Endothelial cell of umbilical vein (primary cell): ENCODE data around the gene NSMCE1. TPM values are rescaled to one million over a fixed set of nuclear protein-coding genes. Genes with fewer than 3 reads are reported as not detected.

Experiments
- BruUV-seq: library from RNA; stranded (reverse); fragments of 400-500 nt; replicated peaks from 2 replicates; lab custom pipeline; 2021; lab: Mats Ljungman, UMichigan
- CTCF ChIA-PET: fragments of 300-600, 350-600 bp; sonication (Branson Sonifier 250); formaldehyde crosslinking; loops from one replicate; lab custom pipeline; 2021; ENCODE audit warnings: antibody characterized with exemption, inconsistent platforms; lab: Charles Lee
- POLR2A ChIA-PET: fragments of 300-600, 350-600 bp; sonication (Branson Sonifier 250); formaldehyde crosslinking; loops from one replicate; lab custom pipeline; 2021; ENCODE audit warnings: antibody characterized with exemption, inconsistent platforms; lab: Charles Lee
- DNase-seq: peaks from one replicate; pipeline ENCODE4 v3.0.0-alpha.2; 2011; ENCODE audit warnings: low read depth, low spot score
- FAIRE-seq: peaks from 2 replicates; lab custom pipeline; 2011; peaks lifted over from hg19 to GRCh38; lab: Jason Lieb, UNC
- H2AFZ ChIP-seq: 2 replicates; pipeline ENCODE4 v1.6.0; 2012; ENCODE audit warnings: low read depth, low read length, control low read depth, inconsistent platforms
- H3K27ac ChIP-seq: 2 replicates; pipeline ENCODE4 v1.5.1; 2011; ENCODE audit warnings: low read depth, mild to moderate bottlenecking, control low read depth, low read length, moderate library complexity; ENCODE audit not compliant: insufficient read depth
- H3K27me3 ChIP-seq, 2 experiments: 2 replicates each; pipeline versions ENCODE4 v1.6.0 to v1.6.1; 2011; ENCODE audit warnings: low read length in 2 of 2, mixed read lengths in 1 of 2; ENCODE audit not compliant: control insufficient read depth in 2 of 2, insufficient read depth in 2 of 2
- H3K36me3 ChIP-seq, 2 experiments: 2 replicates in 1 of 2; 3 replicates in 1 of 2; pipeline ENCODE4 v1.5.1; 2011; ENCODE audit warnings: low read length in 2 of 2, mild to moderate bottlenecking in 1 of 2, moderate library complexity in 1 of 2; ENCODE audit not compliant: control insufficient read depth in 2 of 2, insufficient read depth in 2 of 2; ENCODE audit errors: extremely low read depth in 1 of 2
- H3K4me1 ChIP-seq: 3 replicates; pipeline ENCODE4 v1.5.1; 2011; ENCODE audit warnings: mild to moderate bottlenecking, low read length; ENCODE audit not compliant: control insufficient read depth, insufficient read depth; ENCODE audit errors: extremely low read depth
- H3K4me2 ChIP-seq: 2 replicates; pipeline ENCODE4 v1.6.1; 2011; ENCODE audit warnings: low read length, control low read depth, mixed read lengths; ENCODE audit not compliant: insufficient read depth
- H3K4me3 ChIP-seq, 3 experiments: fragments of 200-600 bp in 1 of 3; sonication (generic), shearing (Covaris generic) in 1 of 3; replicated peaks in 1 of 3; 2 replicates each; pipeline ENCODE4 v1.5.1; 2011 to 2016; ENCODE audit warnings: control low read depth in 3 of 3, low read length in 3 of 3, mild to moderate bottlenecking in 2 of 3, inconsistent platforms in 1 of 3, low read depth in 1 of 3, moderate library complexity in 1 of 3; ENCODE audit not compliant: insufficient read depth in 1 of 3
- H3K79me2 ChIP-seq: 2 replicates; pipeline ENCODE4 v1.6.0; 2012; ENCODE audit warnings: low read length, inconsistent platforms; ENCODE audit not compliant: control insufficient read depth, insufficient read depth
- H3K9ac ChIP-seq: replicated peaks from 2 replicates; pipeline ENCODE3; 2011; ENCODE audit warnings: low read length, control low read depth; ENCODE audit not compliant: insufficient read depth; ENCODE audit errors: extremely low read depth
- H3K9me1 ChIP-seq: replicated peaks from 3 replicates; pipeline ENCODE4 v1.6.0; 2011; ENCODE audit warnings: mild to moderate bottlenecking, low read length; ENCODE audit not compliant: control insufficient read depth, insufficient read depth; ENCODE audit errors: extremely low read depth
- H3K9me3 ChIP-seq: replicated peaks from 2 replicates; pipeline ENCODE4 v1.5.1; 2012; ENCODE audit warnings: low read length, inconsistent platforms; ENCODE audit not compliant: control insufficient read depth, insufficient read depth
- H4K20me1 ChIP-seq: replicated peaks from 2 replicates; pipeline ENCODE3; 2011; ENCODE audit warnings: mild to moderate bottlenecking, low read length; ENCODE audit not compliant: control insufficient read depth, insufficient read depth; ENCODE audit errors: extremely low read depth
- CTCF ChIP-seq, 2 donors: IDR thresholded peaks; 1 replicate in 1 of 2; 2 replicates in 1 of 2; pipeline ENCODE4 v1.5.1; 2011; ENCODE audit warnings: low read length in 2 of 2, mild to moderate bottlenecking in 2 of 2, moderate library complexity in 2 of 2, control low read depth in 1 of 2, inconsistent platforms in 1 of 2, low read depth in 1 of 2; ENCODE audit not compliant: insufficient read depth in 1 of 2; ENCODE audit errors: extremely low read depth in 1 of 2
- EZH2 ChIP-seq: IDR thresholded peaks from 2 replicates; pipeline ENCODE4 v1.6.1; 2012; ENCODE audit warnings: borderline replicate concordance, low read depth, mild to moderate bottlenecking, moderate library complexity, low read length, inconsistent platforms; ENCODE audit not compliant: severe bottlenecking
- FOS ChIP-seq: IDR thresholded peaks from 2 replicates; pipeline ENCODE4 v1.6.1; 2011; ENCODE audit warnings: mild to moderate bottlenecking, low read length, moderate library complexity, borderline replicate concordance; ENCODE audit not compliant: insufficient read depth
- GATA2 ChIP-seq: IDR thresholded peaks from 2 replicates; pipeline ENCODE4 v1.7.0; 2011; ENCODE audit warnings: low read depth, mild to moderate bottlenecking, moderate library complexity, mixed read lengths, low read length; ENCODE audit not compliant: insufficient read length, insufficient read depth
- JUN ChIP-seq: IDR thresholded peaks from 2 replicates; pipeline ENCODE4 v1.6.1; 2011; ENCODE audit warnings: borderline replicate concordance, low read depth; ENCODE audit not compliant: insufficient read length, insufficient read depth
- MAX ChIP-seq: IDR thresholded peaks from 2 replicates; pipeline ENCODE4 v1.6.1; 2011; ENCODE audit not compliant: insufficient read depth, insufficient read length
- MYC ChIP-seq: IDR thresholded peaks from one replicate; pipeline ENCODE4 v1.6.1; 2011; ENCODE audit warnings: mild to moderate bottlenecking, low read depth, low read length
- POLR2A ChIP-seq: IDR thresholded peaks from 2 replicates; pipeline ENCODE4 v1.6.1; 2012; ENCODE audit warnings: low read depth, mild to moderate bottlenecking, control low read depth, low read length
- POLR2AphosphoS5 ChIP-seq: IDR thresholded peaks from 2 replicates; pipeline ENCODE4 v1.6.1; 2012; ENCODE audit warnings: low read depth, mild to moderate bottlenecking, control low read depth, low read length, moderate library complexity; ENCODE audit not compliant: insufficient read depth
- dilution Hi-C: fragments of 300-500 bp; cut with MboI; formaldehyde crosslinking; loops from one replicate; pipeline ENCODE4 v1.15.0; 2019; ENCODE audit warnings: low sequenced_read_pairs; ENCODE audit not compliant: extremely low pct_ligation_motif_present
- intact Hi-C: fragments of 100-400 bp; cut with micrococcal nuclease; formaldehyde crosslinking; loops from one replicate; pipeline ENCODE4 v1.10.0; 2022
- polyA plus RNA-seq, 4 experiments: library from polyadenylated mRNA; depleted of rRNA in 3 of 4; stranded (reverse) in 3 of 4; unstranded in 1 of 4; fragments of >200 nt; gene quantifications; 2 replicates each; pipeline versions ENCODE4 v1.2.1 to v1.2.3, GENCODE V29; 2011 to 2012; ENCODE audit warnings: missing spikeins in 1 of 4
- total RNA-seq: library from RNA; stranded (reverse); gene quantifications from 2 replicates; pipeline ENCODE4 v1.2.3, GENCODE V29; 2021

NSMCE1 gene
- total and polyA plus RNA-seq, 2 donors (not counting 3 experiments of a cell fraction or from before 2014, with no cell fraction given) = 23.8 to 42.0 TPM

DNA sequence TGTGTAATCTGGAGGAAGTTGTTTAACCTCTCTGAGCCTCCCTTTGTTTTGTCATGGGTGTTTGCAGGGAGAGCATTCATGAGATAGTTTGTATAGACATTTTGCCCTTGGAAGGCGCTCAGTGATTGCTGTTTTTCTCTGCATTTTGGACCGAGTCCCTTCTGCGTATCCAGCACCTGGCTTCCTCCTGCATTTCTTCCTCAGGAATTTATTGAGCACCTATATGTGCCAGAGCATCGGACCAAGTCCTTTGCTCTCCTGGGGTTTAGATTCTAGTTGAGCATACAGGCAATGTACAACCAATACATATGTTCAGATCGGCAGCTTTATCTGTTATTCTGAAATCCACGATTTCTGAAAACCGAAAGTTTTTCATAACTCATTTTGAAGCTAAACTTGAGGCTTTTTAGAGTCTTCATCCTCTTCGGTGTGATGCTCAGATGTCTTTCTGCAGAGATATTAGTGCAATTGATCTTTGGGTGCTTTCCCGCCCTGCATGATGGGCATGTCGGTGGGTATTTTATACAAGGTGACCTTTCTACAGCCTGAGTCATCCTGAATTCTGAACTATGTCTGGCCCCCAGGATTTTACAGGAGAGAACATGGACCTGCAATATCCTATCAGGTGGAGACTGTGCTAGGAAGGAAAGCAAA is 49.3 kb upstream of the NSMCE1 start:
- FAIRE-seq = peak; percentile 61
- DNase-seq = no peak
- POLR2A ChIA-PET = no interaction called here

More for the DNA sequence above, 49.3 kb upstream of the NSMCE1 start:
- peaks cover 42% of the 10 kb centered on the region for H3K4me1 ChIP-seq
- no peak overlapping the region for H3K9ac ChIP-seq
- H4K20me1 ChIP-seq = no peaks in the 10 kb centered on the region
- no peak overlapping the region for H2AFZ ChIP-seq
- peaks cover 5 to 6% of the 10 kb centered on the region in 2 experiments for H3K36me3 ChIP-seq
- BruUV-seq = no TSS peak
- no peaks in the 10 kb centered on the region for H3K9me3 ChIP-seq
- H3K4me3 ChIP-seq = no peak overlapping the region
- TF ChIP-seq CTCF (IDR thresholded peaks at IDR 0.05; ENCODE audit: extremely low read depth in 1 of 2, insufficient read depth in 1 of 2, low read depth in 1 of 2, low read length in 2 of 2) (no peak), EZH2 (no peak), JUN (no peak), POLR2AphosphoS5 (no peak), POLR2A (no peak), GATA2 (no peak), MAX (no peak), FOS (no peak), MYC (no peak)
- H3K27ac ChIP-seq = no peak overlapping the region
- H3K4me2 ChIP-seq = peak overlapping the region; percentile 37
- no peaks in the 10 kb centered on the region for H3K9me1 ChIP-seq
- intact Hi-C loops = loop anchor here (1.0 kb wide), 1 partner anchor 9 kb away; no protein-coding TSS in a partner anchor
- peaks cover 78% of the 10 kb centered on the region for H3K79me2 ChIP-seq
- no peaks in the 10 kb centered on the region for H3K27me3 ChIP-seq
- dilution Hi-C loops = no loop called here
- CTCF ChIA-PET = interaction anchor here (0.5 to 3.9 kb wide), 7 partner anchors 9 to 139 kb away, joined by 3 to 42 read pairs (median 8); no protein-coding TSS in a partner anchor
